HCT116 (cell line): ENCODE measurements around the gene HYKK.

Experiments
- CEBPB ChIP-seq: IDR thresholded peaks from 2 replicates; pipeline ENCODE4 v1.6.1; 2012; ENCODE audit warnings: low read depth
- EZH2 ChIP-seq: fragments of 200-600 bp; sonication (generic); IDR thresholded peaks from 2 replicates; pipeline ENCODE4 v1.6.1; 2017; ENCODE audit warnings: antibody characterized with exemption, mixed run types
- EZH2phosphoT487 ChIP-seq: fragments of 200-600 bp; IDR thresholded peaks from 2 replicates; pipeline ENCODE4 v1.6.1; 2018; ENCODE audit warnings: antibody characterized with exemption, borderline replicate concordance
- POLR2A ChIP-seq: IDR thresholded peaks from 2 replicates; pipeline ENCODE4 v1.7.0; 2011; ENCODE audit warnings: borderline replicate concordance; ENCODE audit not compliant: insufficient read depth, insufficient read length; ENCODE audit errors: extremely low read depth
- POLR2AphosphoS5 ChIP-seq: IDR thresholded peaks from 2 replicates; pipeline ENCODE4 v1.6.1; 2011; ENCODE audit warnings: mild to moderate bottlenecking, low read depth, low read length, moderate library complexity
- RAD21 ChIP-seq: IDR thresholded peaks from 2 replicates; pipeline ENCODE4 v1.6.1; 2012; ENCODE audit warnings: low read depth, mild to moderate bottlenecking
- ZNF274 ChIP-seq: fragments of 200-500 bp; sonication (Bioruptor generic); IDR thresholded peaks from 2 replicates; pipeline ENCODE4 v1.6.1; 2014; ENCODE audit warnings: mild to moderate bottlenecking, low read depth, low read length, inconsistent platforms
- TF ChIP-seq, protein P1 (sequence below), 3 experiments: fragments of 200-600 bp in 1 of 3; sonication (generic) in 1 of 3; IDR thresholded peaks in 2 of 3; conservative IDR thresholded peaks in 1 of 3; 2 replicates each; pipeline ENCODE4 v1.5.1; 2012 to 2017; ENCODE audit warnings: low read depth in 2 of 3, low read length in 2 of 3, antibody characterized with exemption in 1 of 3, borderline replicate concordance in 1 of 3, control low read depth in 1 of 3, mild to moderate bottlenecking in 1 of 3, mixed read lengths in 1 of 3, mixed run types in 1 of 3, moderate library complexity in 1 of 3; ENCODE audit not compliant: insufficient read depth in 1 of 3
- TF ChIP-seq, protein P2 (sequence below): IDR thresholded peaks from 2 replicates; pipeline ENCODE4 v1.6.1; 2012; ENCODE audit warnings: low read depth

DNA sequence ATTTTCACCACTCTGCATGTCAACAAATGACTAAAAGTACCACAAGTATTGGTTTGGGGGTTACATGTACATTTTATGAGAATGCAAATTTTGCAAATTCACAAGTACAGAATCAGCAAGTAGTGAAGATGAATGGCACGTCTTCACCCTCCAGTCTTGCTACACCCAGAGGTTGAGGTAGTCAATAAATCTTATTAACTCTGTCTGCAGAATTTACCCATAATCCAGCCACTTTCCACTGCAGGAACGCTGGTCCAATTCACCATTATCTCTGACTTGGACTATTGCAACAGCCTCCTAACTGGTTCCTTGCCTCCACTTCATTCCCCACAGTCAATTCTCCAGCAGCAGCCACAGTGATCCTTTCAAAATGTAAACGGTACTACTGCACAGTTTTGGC lies 43.4 kb downstream of the HYKK start:
- TF ChIP-seq POLR2AphosphoS5 = no peak; the same call in 1 of the 2 replicates
- no peak for TF ChIP-seq POLR2A
- TF ChIP-seq, protein P1, sequence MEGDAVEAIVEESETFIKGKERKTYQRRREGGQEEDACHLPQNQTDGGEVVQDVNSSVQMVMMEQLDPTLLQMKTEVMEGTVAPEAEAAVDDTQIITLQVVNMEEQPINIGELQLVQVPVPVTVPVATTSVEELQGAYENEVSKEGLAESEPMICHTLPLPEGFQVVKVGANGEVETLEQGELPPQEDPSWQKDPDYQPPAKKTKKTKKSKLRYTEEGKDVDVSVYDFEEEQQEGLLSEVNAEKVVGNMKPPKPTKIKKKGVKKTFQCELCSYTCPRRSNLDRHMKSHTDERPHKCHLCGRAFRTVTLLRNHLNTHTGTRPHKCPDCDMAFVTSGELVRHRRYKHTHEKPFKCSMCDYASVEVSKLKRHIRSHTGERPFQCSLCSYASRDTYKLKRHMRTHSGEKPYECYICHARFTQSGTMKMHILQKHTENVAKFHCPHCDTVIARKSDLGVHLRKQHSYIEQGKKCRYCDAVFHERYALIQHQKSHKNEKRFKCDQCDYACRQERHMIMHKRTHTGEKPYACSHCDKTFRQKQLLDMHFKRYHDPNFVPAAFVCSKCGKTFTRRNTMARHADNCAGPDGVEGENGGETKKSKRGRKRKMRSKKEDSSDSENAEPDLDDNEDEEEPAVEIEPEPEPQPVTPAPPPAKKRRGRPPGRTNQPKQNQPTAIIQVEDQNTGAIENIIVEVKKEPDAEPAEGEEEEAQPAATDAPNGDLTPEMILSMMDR (IDR thresholded peaks at IDR 0.05 in 2 of 3, conservative IDR thresholded peaks at IDR 0.05 in 1 of 3; ENCODE audit: borderline replicate concordance in 1 of 3, insufficient read depth in 1 of 3, low read depth in 2 of 3, low read length in 2 of 3) = no peak
- TF ChIP-seq RAD21 = no peak
- TF ChIP-seq EZH2phosphoT487 = no peak
- no peak for TF ChIP-seq EZH2
- TF ChIP-seq, protein P2, sequence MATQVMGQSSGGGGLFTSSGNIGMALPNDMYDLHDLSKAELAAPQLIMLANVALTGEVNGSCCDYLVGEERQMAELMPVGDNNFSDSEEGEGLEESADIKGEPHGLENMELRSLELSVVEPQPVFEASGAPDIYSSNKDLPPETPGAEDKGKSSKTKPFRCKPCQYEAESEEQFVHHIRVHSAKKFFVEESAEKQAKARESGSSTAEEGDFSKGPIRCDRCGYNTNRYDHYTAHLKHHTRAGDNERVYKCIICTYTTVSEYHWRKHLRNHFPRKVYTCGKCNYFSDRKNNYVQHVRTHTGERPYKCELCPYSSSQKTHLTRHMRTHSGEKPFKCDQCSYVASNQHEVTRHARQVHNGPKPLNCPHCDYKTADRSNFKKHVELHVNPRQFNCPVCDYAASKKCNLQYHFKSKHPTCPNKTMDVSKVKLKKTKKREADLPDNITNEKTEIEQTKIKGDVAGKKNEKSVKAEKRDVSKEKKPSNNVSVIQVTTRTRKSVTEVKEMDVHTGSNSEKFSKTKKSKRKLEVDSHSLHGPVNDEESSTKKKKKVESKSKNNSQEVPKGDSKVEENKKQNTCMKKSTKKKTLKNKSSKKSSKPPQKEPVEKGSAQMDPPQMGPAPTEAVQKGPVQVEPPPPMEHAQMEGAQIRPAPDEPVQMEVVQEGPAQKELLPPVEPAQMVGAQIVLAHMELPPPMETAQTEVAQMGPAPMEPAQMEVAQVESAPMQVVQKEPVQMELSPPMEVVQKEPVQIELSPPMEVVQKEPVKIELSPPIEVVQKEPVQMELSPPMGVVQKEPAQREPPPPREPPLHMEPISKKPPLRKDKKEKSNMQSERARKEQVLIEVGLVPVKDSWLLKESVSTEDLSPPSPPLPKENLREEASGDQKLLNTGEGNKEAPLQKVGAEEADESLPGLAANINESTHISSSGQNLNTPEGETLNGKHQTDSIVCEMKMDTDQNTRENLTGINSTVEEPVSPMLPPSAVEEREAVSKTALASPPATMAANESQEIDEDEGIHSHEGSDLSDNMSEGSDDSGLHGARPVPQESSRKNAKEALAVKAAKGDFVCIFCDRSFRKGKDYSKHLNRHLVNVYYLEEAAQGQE = no peak
- TF ChIP-seq CEBPB = no peak
- TF ChIP-seq ZNF274 = no peak
